ENCODE data around the gene CST1.

- TF ChIP-seq CTCF (IDR thresholded peaks at IDR 0.05) (no peak), EZH2 (IDR thresholded peaks at IDR 0.05) (no peak), EZH2phosphoT487 (IDR thresholded peaks at IDR 0.05) (no peak)
These were observed 12.6 kb upstream of the CST1 start for GRCh38 chr20:23763345-23763744.
